K562 (cell line): Measurements from ENCODE around the gene HMG20B.

Experiments
- CEBPB ChIP-seq: fragments of 450-650 bp; IDR thresholded peaks from 2 replicates; pipeline ENCODE4 v1.6.1; 2016; ENCODE audit warnings: missing genetic modification characterization, missing compliant biosample characterization
- TRIM28 ChIP-seq: fragments of 450-650 bp; IDR thresholded peaks from 2 replicates; pipeline ENCODE4 v1.6.1; 2017
- TF ChIP-seq, protein P1 (sequence below): fragments of 450-650 bp; formaldehyde crosslinking; IDR thresholded peaks from 2 replicates; pipeline ENCODE4 v1.4.0; 2022; ENCODE audit warnings: missing genetic modification characterization
- TF ChIP-seq, protein P2 (sequence below), 2 experiments: fragments of 450-650 bp in 1 of 2; sonication (generic) in 1 of 2; formaldehyde crosslinking in 1 of 2; IDR thresholded peaks; 2 replicates each; pipeline versions ENCODE4 v1.7.1 to v1.9.0; 2016 to 2022; ENCODE audit warnings: inconsistent platforms in 1 of 2, mild to moderate bottlenecking in 1 of 2, missing genetic modification reagents in 1 of 2
- TF ChIP-seq, protein P3 (sequence below): sonication (generic); formaldehyde crosslinking; IDR thresholded peaks from 2 replicates; pipeline ENCODE4 v1.5.0; 2020; ENCODE audit warnings: missing genetic modification reagents
- TF ChIP-seq, protein P4 (sequence below): sonication (generic); formaldehyde crosslinking; IDR thresholded peaks from 2 replicates; pipeline ENCODE4 v1.8.0; 2022; ENCODE audit warnings: missing genetic modification reagents, mild to moderate bottlenecking, borderline replicate concordance
- TF ChIP-seq, protein P5 (sequence below): sonication (generic); formaldehyde crosslinking; IDR thresholded peaks from 2 replicates; pipeline ENCODE4 v1.8.1; 2023; ENCODE audit warnings: mild to moderate bottlenecking, missing genetic modification reagents

DNA sequence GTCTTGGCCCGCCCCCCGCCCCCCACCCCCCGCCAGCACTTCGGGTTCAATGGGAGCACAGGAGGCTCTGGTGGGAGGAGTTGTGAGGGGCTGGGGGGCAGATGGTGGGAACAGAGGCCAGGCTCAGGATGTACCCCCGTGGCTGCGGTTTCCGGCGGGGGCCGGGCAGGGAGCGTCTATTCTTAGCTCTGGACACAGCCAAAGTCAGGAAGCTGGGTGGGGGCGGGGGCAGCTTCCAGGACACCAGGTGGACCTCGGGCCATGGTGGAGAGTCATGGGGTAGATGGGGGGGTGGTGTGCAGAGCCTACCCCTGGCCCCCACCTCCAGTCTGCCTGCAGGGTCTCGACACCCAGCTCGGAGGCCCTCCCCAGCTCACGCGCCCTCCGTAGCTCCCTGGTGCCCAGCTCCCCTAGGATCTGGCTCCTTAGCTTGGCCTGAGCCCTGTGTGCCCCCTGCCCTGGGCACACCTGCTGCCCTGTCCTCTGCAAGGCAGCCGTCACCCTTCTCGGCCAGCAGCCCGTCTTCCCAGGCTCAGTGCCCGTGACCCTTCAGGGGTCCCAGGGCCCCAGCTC lies 36.1 kb downstream of the HMG20B start:
- TF ChIP-seq, protein P1, sequence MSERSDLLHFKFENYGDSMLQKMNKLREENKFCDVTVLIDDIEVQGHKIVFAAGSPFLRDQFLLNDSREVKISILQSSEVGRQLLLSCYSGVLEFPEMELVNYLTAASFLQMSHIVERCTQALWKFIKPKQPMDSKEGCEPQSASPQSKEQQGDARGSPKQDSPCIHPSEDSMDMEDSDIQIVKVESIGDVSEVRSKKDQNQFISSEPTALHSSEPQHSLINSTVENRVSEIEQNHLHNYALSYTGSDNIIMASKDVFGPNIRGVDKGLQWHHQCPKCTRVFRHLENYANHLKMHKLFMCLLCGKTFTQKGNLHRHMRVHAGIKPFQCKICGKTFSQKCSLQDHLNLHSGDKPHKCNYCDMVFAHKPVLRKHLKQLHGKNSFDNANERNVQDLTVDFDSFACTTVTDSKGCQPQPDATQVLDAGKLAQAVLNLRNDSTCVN, result no peak
- TF ChIP-seq, protein P2, sequence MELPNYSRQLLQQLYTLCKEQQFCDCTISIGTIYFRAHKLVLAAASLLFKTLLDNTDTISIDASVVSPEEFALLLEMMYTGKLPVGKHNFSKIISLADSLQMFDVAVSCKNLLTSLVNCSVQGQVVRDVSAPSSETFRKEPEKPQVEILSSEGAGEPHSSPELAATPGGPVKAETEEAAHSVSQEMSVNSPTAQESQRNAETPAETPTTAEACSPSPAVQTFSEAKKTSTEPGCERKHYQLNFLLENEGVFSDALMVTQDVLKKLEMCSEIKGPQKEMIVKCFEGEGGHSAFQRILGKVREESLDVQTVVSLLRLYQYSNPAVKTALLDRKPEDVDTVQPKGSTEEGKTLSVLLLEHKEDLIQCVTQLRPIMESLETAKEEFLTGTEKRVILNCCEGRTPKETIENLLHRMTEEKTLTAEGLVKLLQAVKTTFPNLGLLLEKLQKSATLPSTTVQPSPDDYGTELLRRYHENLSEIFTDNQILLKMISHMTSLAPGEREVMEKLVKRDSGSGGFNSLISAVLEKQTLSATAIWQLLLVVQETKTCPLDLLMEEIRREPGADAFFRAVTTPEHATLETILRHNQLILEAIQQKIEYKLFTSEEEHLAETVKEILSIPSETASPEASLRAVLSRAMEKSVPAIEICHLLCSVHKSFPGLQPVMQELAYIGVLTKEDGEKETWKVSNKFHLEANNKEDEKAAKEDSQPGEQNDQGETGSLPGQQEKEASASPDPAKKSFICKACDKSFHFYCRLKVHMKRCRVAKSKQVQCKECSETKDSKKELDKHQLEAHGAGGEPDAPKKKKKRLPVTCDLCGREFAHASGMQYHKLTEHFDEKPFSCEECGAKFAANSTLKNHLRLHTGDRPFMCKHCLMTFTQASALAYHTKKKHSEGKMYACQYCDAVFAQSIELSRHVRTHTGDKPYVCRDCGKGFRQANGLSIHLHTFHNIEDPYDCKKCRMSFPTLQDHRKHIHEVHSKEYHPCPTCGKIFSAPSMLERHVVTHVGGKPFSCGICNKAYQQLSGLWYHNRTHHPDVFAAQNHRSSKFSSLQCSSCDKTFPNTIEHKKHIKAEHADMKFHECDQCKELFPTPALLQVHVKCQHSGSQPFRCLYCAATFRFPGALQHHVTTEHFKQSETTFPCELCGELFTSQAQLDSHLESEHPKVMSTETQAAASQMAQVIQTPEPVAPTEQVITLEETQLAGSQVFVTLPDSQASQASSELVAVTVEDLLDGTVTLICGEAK (IDR thresholded peaks at IDR 0.05), result no peak
- TF ChIP-seq, protein P2 (CRISPR knock-in tag; IDR thresholded peaks at IDR 0.05), result no peak
- TF ChIP-seq, protein P3, sequence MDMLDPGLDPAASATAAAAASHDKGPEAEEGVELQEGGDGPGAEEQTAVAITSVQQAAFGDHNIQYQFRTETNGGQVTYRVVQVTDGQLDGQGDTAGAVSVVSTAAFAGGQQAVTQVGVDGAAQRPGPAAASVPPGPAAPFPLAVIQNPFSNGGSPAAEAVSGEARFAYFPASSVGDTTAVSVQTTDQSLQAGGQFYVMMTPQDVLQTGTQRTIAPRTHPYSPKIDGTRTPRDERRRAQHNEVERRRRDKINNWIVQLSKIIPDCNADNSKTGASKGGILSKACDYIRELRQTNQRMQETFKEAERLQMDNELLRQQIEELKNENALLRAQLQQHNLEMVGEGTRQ, result no peak
- TF ChIP-seq TRIM28 (no peak), CEBPB (no peak)
- TF ChIP-seq, protein P4, sequence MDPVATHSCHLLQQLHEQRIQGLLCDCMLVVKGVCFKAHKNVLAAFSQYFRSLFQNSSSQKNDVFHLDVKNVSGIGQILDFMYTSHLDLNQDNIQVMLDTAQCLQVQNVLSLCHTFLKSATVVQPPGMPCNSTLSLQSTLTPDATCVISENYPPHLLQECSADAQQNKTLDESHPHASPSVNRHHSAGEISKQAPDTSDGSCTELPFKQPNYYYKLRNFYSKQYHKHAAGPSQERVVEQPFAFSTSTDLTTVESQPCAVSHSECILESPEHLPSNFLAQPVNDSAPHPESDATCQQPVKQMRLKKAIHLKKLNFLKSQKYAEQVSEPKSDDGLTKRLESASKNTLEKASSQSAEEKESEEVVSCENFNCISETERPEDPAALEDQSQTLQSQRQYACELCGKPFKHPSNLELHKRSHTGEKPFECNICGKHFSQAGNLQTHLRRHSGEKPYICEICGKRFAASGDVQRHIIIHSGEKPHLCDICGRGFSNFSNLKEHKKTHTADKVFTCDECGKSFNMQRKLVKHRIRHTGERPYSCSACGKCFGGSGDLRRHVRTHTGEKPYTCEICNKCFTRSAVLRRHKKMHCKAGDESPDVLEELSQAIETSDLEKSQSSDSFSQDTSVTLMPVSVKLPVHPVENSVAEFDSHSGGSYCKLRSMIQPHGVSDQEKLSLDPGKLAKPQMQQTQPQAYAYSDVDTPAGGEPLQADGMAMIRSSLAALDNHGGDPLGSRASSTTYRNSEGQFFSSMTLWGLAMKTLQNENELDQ, result no peak
- TF ChIP-seq, protein P5, sequence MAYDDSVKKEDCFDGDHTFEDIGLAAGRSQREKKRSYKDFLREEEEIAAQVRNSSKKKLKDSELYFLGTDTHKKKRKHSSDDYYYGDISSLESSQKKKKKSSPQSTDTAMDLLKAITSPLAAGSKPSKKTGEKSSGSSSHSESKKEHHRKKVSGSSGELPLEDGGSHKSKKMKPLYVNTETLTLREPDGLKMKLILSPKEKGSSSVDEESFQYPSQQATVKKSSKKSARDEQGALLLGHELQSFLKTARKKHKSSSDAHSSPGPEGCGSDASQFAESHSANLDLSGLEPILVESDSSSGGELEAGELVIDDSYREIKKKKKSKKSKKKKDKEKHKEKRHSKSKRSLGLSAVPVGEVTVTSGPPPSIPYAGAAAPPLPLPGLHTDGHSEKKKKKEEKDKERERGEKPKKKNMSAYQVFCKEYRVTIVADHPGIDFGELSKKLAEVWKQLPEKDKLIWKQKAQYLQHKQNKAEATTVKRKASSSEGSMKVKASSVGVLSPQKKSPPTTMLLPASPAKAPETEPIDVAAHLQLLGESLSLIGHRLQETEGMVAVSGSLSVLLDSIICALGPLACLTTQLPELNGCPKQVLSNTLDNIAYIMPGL (CRISPR knock-in tag), result no peak
